SH-SY5Y (cell line): ENCODE measurements around the gene MRGPRE.

Source experiments
- GATA2 ChIP-seq: IDR thresholded peaks from 2 replicates; pipeline ENCODE4 v1.6.1; 2011; ENCODE audit warnings: mild to moderate bottlenecking, low read depth, low read length
- GATA3 ChIP-seq: IDR thresholded peaks from 2 replicates; pipeline ENCODE4 v1.6.1; 2011; ENCODE audit warnings: low read depth, mild to moderate bottlenecking, low read length, moderate library complexity

- TF ChIP-seq GATA3 (no peak), GATA2 (no peak)
These were observed 31.1 kb downstream of the MRGPRE start for GRCh38 chr11:3201112-3201581.
